ENCODE results near the gene FAM120B. TPM values are rescaled to one million over a fixed set of nuclear protein-coding genes. Genes with fewer than 3 reads are reported as not detected.

Gene FAM120B
- total RNA-seq, 6 experiments from 2014 or later = 9.5 to 15.7 (median 13.1) TPM

GRCh38 chr6:170403451-170403850 is 96.9 kb downstream of the FAM120B start:
- Histone ChIP-seq H3K27ac (no peak overlapping the region), H3K4me3 (no peak overlapping the region), H3K36me3 (peaks cover 0 to 35% (median 3%) of the 10 kb centered on the region in 4 donors), H3K9me3 (no peaks in the 10 kb centered on the region), H3K4me1 (no peaks in the 10 kb centered on the region), H3K27me3 (no peaks in the 10 kb centered on the region)
- ATAC-seq (no peak), DNase-seq (no peak)
- intact Hi-C loops (cut with DNase I) = no loop called here
- TF ChIP-seq CTCF (IDR thresholded peaks at IDR 0.05) = no peak
- WGBS (ENCODE audit: insufficient coverage, low coverage, low lambda C conversion rate, missing lambda C conversion rate) = 97% methylated on average over 3 of the region's 3 CpGs

GRCh38 chr6:170404036-170404435 is 97.5 kb downstream of the FAM120B start:
- H3K27ac ChIP-seq = no peak overlapping the region
- WGBS (ENCODE audit: insufficient coverage, low coverage, low lambda C conversion rate, missing lambda C conversion rate) = 85% methylated on average over 7 of the region's 9 CpGs
- no peaks in the 10 kb centered on the region for H3K4me1 ChIP-seq
- no peaks in the 10 kb centered on the region for H3K9me3 ChIP-seq
- DNase-seq (no peak), ATAC-seq (no peak)
- H3K4me3 ChIP-seq = no peak overlapping the region
- TF ChIP-seq CTCF (IDR thresholded peaks at IDR 0.05) (no peak), POLR2A (IDR thresholded peaks at IDR 0.05) (no peak)
- intact Hi-C loops (cut with DNase I) = no loop called here
- peaks cover 0 to 35% (median 3%) of the 10 kb centered on the region in 4 donors for H3K36me3 ChIP-seq
- no peaks in the 10 kb centered on the region for H3K27me3 ChIP-seq

- H3K4me1 ChIP-seq = no peaks in the 10 kb centered on the region
- DNase-seq (no peak), ATAC-seq (no peak)
- TF ChIP-seq POLR2A (IDR thresholded peaks at IDR 0.05) (no peak), CTCF (IDR thresholded peaks at IDR 0.05) (no peak)
- intact Hi-C loops (cut with DNase I) = no loop called here
- peaks cover 0 to 35% (median 3%) of the 10 kb centered on the region in 4 donors for H3K36me3 ChIP-seq
- 92% methylated on average over 6 of the region's 6 CpGs for WGBS (ENCODE audit: insufficient coverage, low coverage, low lambda C conversion rate, missing lambda C conversion rate)
- H3K4me3 ChIP-seq = no peak overlapping the region
- no peak overlapping the region for H3K27ac ChIP-seq
- no peaks in the 10 kb centered on the region for H3K9me3 ChIP-seq
- no peaks in the 10 kb centered on the region for H3K27me3 ChIP-seq
Observed at GRCh38 chr6:170404697-170405096, 98.1 kb downstream of the FAM120B start.

GRCh38 chr6:170405311-170405975 is 98.9 kb downstream of the FAM120B start:
- H3K36me3 ChIP-seq = peaks cover 0 to 31% (median 3%) of the 10 kb centered on the region in 4 donors
- intact Hi-C loops (cut with DNase I) = no loop called here

More at GRCh38 chr6:170405311-170405975, 98.9 kb downstream of the FAM120B start:
- ATAC-seq (no peak), DNase-seq (no peak)
- H3K27me3 ChIP-seq = no peaks in the 10 kb centered on the region
- 91% methylated on average over 7 of the region's 8 CpGs for WGBS (ENCODE audit: insufficient coverage, low coverage, low lambda C conversion rate, missing lambda C conversion rate)
- no peaks in the 10 kb centered on the region for H3K4me1 ChIP-seq
- H3K27ac ChIP-seq = no peak overlapping the region
- H3K9me3 ChIP-seq = no peaks in the 10 kb centered on the region
- no peak overlapping the region for H3K4me3 ChIP-seq
- TF ChIP-seq POLR2A (IDR thresholded peaks at IDR 0.05) = no peak
- TF ChIP-seq CTCF (IDR thresholded peaks at IDR 0.05) = no peak
